GM18519 (cell line): ENCODE measurements around the gene PRKG1.
A peak's percentile ranks its signal among the peaks of the same experiment; 100 is the strongest.

Experiments used
- ATAC-seq: cut with Tn5 transposase; IDR thresholded peaks from one replicate; pipeline ENCODE4 v1.9.1; 2021; ENCODE audit warnings: mild to moderate bottlenecking, moderate library complexity; ENCODE audit not compliant: unreplicated experiment, low FRiP score

PRKG1 gene

DNA sequence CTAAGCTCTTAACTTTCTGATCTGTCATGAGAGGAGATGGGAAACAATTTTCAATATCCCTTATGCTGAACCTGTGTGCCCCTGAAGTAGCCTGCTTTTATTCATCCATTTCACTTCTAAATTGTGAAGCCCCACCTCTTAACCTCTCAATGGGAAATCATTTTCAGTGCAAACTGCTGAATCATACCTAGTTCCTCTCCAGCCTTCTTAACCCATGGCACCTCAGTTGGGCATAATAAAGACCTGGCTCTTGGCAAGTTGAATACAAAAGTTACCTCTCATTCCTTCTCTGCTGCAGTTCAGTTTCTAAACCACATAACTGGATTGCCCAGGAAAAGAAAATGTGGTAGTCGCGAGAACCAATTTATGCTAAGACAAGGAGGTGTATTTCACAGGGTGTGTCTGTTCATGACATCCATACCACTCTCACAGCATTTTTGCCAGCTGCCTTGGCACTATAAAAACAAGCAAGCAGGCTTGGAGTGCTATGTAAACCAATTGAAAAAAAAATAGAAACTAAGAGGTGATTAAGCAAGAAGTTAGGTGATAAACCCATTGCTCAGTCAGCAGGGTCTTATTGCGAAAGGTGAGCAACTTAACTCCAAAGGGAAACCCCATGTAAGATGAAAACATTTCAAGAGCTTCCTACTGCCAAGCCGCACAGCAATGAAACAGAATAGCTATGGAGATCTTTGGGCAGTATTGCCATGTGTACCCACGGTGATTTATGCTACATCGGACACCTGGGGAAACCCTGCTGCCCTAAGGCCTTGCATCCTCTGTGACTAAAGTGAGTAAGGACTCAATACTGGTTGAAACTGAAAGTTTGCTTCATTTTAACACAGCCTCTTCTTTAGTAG is 1182.8 kb downstream of the PRKG1 start:
- ATAC-seq = peak; percentile 99

DNA sequence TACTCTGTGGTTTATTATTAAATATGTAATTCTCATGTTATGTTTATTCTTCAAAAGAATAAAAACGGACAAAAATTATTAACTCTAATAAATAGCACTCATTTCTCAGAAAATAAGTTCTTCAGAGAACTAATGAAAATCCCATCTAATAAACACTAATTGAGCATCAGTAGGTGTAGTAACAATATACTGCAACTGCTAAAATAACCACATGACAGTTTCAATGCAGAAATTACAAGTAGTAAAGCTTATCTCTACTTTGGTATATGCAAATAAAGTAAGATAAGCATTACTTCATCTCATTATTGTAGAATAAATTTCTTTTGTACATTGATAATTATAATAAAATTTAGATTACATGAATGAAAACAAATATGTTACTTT is 1183.4 kb downstream of the PRKG1 start:
- ATAC-seq = peak; percentile 84

- no peak for ATAC-seq
Measured at GRCh38 chr10:52258799-52259425, 1184.6 kb downstream of the PRKG1 start.

DNA sequence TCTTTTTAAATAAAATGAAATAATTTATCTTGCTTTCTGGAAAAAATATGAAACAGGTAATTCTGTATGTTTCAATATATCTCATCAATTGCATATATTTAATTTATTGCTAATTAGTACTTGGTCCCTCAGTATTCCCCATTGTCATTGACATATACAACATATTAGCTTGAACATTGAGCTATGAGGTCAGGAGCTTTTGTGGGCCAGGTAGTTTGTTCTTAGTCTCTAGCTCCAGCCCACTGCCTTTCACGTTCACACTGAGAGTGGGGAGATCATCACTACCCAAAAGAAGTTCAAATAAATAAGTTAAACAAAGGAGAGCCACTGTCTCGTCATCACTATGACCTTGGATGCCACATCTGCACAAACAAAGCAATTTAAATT is 1185.1 kb downstream of the PRKG1 start:
- ATAC-seq = no peak

DNA sequence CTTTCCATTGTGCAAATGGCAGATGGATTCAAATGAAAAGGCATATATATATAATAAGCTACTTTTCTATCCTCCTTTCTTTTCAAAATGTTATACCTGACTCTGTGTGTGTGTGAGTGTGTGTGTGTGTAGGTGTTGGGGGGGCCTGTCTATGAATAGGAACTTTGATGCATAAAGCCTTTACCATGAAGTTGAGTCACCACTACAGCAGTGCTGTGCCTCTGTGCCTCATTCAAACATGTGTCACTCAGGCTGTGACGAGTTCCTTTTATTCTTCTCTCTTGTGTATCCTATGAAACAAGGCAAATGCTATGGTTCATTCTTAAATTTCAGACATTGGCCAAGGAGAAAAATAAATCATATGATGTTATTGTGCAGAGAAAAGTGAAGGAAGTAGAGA is 1187.1 kb downstream of the PRKG1 start:
- no peak for ATAC-seq

DNA sequence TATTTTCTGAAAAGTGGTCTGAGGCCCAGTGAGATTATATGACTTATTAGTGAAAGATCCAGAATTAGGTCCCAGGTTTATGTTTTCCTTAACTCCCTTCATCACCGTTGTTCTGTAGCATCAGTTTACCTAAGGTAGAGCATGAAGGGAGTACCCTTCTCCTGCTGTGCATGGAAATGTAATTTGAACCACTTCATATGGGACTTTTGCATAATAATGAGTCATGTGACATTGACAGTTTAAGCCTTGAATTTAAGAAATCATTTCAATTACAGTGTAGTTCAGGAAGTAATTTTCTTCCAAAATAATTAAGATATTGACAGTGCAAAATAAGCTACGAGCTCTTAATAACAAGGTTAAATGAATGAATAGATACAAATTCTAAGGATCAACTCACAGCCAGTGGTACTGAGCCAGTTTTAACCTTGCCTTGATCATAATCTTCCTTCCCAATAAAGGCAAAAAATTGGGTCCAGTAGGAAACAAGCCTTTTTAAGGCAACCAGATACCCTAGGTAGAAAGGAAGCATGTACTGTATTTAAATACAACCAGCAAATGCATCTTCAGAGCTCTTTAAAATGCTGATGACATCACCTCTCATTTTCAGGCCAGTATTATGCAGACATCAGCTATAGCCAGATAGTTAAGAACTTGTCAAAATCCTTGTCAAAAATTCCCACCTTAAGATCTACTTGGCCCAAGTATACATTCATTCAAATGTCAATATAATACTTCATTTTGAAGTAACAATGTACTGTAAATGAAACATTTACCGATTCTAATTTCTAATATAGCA is 1191.0 kb downstream of the PRKG1 start:
- ATAC-seq = no peak

- ATAC-seq = no peak
Measured at GRCh38 chr10:52266858-52267257, 1192.6 kb downstream of the PRKG1 start.

- no peak for ATAC-seq
Measured at GRCh38 chr10:52268790-52269189, 1194.5 kb downstream of the PRKG1 start.

- no peak for ATAC-seq
Measured at GRCh38 chr10:52269233-52269632, 1194.9 kb downstream of the PRKG1 start.

DNA sequence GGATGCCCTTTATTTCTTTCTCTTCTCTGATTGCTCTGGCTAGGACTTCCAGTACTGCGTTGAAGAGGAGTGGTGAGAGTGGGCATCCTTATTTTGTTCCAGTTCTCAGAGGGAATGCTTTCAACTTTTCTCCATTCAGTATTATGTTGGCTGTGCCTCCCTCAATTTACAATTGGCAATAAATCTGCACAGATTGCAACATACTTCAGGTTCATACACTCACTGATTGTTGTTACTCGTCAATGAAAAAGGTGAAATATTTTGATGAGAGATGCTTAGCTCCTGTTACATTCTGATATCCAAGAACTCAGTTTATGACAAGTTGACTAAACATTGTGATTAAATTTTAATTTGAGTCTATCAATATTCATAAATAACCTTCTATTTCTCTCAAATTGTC is 1201.9 kb downstream of the PRKG1 start:
- no peak for ATAC-seq

GRCh38 chr10:52276986-52277385 is 1202.7 kb downstream of the PRKG1 start:
- no peak for ATAC-seq

DNA sequence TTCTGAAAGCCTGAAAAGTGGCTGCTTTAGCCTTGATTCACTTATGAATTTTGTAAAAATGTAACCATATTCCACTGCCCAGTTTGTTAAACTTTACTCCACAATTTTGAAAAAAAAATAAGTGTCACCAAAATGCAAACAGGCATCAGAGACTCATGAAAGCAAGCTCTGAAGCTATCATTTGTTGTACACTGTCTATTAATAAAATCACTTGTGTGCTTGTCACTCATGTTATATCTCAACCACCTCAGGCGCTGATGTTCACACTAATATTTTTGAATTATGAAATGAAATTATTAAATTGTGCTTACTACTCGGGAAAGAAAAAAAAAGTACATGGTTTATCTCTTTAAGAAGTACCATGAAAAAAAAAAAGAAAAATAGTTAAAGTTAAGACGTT is 1205.3 kb downstream of the PRKG1 start:
- no peak for ATAC-seq

DNA sequence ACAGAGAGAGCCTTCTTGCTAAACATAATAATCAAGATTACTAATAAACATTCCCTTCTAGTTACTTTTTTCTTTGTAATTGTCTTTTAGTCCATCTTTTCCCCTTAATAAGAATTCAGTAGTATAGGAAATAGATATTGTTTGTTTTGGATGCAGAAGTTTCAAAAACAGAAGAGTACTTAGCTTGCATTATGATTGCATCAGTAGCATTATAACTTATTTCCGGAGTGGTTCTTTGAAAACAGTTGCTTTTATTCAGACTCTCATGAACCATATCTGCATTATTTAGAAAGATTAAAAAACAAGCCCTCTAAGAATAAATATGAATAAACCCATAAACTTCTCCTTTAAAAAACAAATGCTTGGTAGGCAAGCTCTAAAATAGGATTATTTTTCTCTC is 1205.8 kb downstream of the PRKG1 start:
- ATAC-seq = no peak

DNA sequence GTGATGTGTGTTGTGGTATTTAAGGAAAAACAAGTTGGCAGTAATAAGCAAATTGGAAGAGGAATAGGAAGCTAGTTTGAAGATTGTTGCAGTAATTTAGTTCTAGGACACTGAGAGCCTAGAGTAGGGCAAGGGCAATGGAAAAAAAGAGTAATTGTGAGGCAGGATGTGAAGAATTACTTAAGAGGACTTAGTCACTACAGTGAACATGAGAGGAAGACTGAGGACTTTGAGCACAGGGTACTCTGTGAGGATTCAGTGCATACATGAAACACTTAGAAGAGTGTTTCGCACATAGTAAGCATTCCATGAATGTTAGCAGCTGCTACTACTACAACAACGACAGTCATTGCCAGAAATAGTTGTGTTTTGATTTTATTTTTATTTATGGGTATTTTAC is 1208.9 kb downstream of the PRKG1 start:
- no peak for ATAC-seq

GRCh38 chr10:52284416-52285013 is 1210.2 kb downstream of the PRKG1 start:
- ATAC-seq = peak; percentile 63

GRCh38 chr10:52287866-52288265 is 1213.6 kb downstream of the PRKG1 start:
- ATAC-seq = no peak

DNA sequence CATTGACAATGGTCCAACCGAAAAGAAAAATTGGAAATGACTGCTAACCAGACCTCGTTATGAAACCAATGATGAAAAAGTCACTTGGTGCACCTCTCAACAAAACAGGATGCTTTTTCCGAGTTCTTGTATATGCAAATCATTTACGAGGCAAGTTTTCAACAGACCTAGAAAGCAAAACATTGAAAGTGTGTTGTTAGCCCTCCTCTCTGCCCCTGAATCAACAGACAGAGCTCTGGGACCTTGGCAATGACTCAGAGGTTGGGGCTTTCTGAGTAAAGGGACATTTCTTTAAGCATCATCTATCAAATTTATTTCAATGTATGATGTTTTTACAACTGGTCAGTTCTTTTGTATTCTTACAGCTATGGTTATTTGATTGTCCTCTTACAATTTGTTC is 1223.5 kb downstream of the PRKG1 start:
- ATAC-seq = no peak

DNA sequence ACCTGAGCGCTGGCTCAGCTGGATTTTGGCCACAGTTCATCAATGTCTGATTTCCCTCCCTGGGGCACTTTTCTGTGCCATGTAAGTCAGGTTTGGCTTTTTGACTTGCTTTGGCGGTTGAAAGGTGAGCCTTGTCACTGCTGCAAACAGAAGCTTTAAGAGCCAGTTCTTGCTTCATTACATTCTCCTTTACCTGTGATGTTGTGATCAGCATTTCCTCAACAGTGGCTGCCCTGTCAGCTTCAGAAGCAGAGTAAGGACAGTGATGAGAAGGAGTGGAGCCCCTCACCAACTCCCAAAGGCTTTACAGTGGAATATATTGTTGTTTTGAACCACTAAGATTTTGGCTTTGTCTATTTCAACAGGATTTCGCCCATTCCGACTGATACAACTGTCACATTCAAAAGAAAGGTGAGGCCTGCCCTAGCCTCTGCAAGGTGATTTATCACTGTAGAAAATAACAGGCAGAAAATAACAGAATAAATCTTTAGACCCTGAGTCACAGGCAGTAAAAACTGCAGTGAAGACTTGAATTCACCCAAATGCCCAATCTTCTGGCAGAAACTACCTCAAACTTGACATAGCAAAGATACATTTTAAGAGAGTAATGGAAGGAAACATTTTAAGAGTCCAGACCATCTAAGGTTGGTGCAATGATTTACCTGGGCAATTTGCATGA is 1226.5 kb downstream of the PRKG1 start:
- no peak for ATAC-seq

DNA sequence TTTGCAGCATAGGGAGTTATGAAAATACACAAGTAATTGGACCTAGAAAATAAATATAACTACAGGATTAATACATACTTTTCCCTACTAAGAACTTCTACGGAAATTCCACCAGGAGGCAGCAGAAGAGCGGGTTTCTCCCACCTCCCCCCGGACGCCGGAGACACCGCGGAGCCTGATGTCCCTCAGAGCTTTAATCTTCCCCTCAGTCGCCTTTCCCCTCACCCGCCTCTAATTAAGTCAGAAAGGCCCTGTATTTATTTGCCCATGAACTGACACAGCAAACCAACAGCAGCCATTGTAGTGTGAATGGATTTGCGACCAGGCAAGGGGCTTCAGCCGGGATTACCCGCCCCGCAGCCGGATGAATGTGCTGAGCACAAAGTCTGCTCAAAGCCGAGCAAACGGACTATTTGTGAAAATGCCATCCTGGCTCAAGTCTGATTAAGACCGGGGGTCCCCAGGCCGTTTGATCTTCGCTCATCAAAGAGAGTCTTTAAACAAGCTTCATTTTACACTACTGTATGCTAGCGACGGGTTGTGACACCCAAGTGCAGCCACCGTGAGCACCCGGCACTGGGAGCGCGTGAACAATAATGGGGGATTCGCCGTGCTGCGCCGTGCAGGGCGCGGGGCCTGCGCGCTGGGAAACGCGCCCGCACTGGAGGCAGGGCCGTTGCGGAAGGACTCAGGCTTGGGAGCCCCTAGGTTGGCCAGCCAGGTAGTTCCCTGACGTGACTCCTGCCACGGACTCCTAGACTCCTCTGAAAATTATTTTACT is 1234.2 kb downstream of the PRKG1 start:
- ATAC-seq = peak; percentile 74

GRCh38 chr10:52312942-52313255 is 1238.6 kb downstream of the PRKG1 start:
- no peak for ATAC-seq
